ENCODE measurements around the gene FCHSD1.

FCHSD1 gene

DNA sequence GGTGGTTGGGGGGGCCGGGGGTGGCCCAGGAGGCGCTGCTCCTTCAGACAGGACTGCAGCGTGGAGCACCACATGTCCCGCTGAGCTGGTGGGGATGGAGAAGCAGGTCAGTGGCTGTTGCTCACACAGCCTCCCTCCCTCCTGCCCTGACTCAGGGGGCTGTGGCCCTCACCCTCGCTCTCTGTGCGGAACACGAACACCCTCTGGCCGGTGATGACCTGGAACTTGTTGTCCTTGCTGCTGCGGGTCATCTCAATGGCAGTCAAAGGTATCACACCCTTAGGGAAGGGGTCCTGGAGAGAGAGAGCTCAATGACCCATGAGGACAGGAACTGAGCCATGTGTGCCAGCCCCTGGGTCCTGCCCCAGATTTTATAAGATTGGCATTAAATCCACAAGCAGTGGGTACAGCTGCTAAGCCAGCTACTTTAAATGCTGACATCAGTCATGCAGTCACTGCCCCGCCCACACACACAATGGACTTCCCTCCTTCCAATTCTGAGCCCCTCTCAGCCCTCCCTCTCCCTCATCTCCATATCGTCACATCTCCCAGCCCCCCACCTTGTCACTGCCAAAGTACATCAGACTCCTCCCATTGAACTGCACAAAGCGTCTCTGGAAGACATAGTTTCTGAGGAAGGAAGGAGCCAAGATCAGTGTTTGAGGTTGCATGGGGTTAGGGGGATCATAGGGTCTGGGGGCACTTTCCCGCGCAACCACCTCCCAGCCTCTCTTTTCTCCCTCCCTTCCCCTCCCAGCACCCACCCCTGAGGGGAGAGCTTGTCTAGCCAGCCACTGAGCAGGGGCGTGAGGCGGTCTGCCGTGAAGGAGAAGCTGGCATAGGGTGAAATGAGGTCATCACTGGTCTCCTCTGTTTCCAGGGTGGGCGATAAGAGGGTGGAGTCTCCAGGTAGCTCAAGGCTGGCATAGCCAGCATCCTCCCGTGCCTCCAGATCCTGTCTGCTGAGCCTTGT is 21.9 kb upstream of the FCHSD1 start:
- DNase-seq (ENCODE audit: low read depth): no peak
- H3K4me3 ChIP-seq (ENCODE audit: low read length): no peak overlapping the region
- TF ChIP-seq, protein P1, sequence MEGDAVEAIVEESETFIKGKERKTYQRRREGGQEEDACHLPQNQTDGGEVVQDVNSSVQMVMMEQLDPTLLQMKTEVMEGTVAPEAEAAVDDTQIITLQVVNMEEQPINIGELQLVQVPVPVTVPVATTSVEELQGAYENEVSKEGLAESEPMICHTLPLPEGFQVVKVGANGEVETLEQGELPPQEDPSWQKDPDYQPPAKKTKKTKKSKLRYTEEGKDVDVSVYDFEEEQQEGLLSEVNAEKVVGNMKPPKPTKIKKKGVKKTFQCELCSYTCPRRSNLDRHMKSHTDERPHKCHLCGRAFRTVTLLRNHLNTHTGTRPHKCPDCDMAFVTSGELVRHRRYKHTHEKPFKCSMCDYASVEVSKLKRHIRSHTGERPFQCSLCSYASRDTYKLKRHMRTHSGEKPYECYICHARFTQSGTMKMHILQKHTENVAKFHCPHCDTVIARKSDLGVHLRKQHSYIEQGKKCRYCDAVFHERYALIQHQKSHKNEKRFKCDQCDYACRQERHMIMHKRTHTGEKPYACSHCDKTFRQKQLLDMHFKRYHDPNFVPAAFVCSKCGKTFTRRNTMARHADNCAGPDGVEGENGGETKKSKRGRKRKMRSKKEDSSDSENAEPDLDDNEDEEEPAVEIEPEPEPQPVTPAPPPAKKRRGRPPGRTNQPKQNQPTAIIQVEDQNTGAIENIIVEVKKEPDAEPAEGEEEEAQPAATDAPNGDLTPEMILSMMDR (conservative IDR thresholded peaks at IDR 0.05; ENCODE audit: low read depth, low read length): no peak

DNA sequence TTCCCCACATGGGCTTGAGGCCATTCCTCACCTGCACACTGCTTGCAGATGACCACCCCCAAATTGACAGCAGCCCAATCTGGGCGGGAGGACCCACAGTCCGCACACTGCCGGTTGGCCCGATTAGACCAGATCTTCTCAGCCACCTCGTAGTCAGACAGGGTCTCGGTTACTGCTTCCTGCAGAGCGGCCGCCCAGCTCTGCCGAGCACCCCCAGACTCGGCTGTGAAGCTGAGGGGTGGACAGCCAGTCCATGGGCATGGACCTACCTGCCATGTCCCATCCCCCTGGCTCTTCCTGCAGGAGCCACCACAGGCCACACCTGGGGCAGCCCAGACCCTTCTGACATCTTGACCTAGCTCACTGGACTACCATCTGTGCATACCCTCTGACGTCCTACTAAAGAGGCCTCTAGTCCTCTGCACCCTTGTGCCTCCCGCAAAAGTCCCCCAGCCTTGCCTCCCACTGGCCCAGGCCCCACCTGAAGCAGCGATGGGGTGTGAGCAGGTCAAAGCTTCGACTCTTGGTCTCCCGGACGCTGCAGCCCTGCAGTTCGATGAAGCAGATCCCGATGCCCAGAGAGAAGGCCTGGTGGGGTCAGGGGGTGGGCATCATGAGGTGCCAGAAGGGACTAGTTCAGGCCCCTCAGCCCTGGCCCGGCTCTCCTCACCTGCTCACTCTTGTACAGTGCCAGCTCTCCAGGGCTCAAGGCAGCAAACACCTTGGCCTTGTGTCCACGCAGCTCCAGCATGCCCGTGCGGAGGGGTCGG is 21.0 kb upstream of the FCHSD1 start:
- TF ChIP-seq, protein P1 (conservative IDR thresholded peaks at IDR 0.05; ENCODE audit: low read depth, low read length): no peak
- no peak overlapping the region for H3K4me3 ChIP-seq (ENCODE audit: low read length)
- no peak for DNase-seq (ENCODE audit: low read depth)

DNA sequence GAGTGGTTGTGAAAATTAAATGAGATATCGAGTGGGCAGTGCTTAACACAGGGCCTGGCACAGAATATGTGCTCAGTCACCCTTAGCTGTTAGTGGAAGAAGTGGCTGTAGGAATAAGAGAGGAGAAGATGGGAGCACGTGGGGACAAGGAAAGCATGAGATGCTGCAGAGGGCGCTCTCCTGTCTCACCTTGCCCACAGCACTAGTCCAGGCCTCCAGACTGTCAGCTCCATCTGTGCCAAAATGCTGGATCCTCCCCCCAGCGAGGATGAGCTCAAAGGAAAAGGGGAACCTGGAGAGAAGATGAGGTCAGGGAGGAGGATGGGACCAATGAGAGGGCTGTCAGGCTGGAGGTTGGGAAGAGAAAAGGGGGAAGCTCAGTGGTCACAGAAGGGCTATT is 18.3 kb upstream of the FCHSD1 start:
- TF ChIP-seq, protein P1 (conservative IDR thresholded peaks at IDR 0.05; ENCODE audit: low read depth, low read length): peak; percentile 4
- no peak for DNase-seq (ENCODE audit: low read depth)
- H3K4me3 ChIP-seq (ENCODE audit: low read length): no peak overlapping the region

DNA sequence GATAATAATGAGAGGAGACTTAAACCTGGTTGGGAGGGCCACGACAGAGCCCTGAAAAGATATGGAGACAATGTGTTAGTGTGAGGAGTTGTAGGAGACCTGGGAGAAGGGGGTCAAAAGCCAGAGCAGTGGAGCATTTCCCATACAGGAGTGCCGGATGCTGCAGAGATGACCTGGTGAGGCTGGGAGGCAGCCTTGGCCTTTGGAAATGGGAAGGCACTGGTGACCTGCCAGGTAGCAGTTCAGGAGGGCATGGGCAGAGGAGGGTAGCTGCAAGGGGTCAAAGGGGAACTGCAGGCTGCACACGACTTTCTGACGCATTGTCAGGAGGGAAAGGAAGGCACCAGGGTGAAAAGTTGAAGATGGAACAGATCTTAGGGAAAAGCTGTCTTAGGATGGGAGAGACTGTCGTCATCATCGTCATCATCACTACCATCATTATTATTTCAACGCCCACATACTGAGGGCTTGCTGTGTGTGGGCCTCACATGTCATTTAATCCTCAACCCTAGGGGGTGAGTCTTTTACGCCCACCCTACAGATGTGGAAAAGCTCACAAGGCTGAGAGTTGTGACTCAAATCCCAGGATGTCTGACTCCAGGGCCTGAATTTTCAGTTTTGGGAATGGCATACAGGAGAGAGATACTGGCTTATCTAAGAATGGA is 17.5 kb upstream of the FCHSD1 start:
- TF ChIP-seq, protein P1 (conservative IDR thresholded peaks at IDR 0.05; ENCODE audit: low read depth, low read length): no peak
- H3K4me3 ChIP-seq (ENCODE audit: low read length): no peak overlapping the region
- DNase-seq (ENCODE audit: low read depth): no peak

DNA sequence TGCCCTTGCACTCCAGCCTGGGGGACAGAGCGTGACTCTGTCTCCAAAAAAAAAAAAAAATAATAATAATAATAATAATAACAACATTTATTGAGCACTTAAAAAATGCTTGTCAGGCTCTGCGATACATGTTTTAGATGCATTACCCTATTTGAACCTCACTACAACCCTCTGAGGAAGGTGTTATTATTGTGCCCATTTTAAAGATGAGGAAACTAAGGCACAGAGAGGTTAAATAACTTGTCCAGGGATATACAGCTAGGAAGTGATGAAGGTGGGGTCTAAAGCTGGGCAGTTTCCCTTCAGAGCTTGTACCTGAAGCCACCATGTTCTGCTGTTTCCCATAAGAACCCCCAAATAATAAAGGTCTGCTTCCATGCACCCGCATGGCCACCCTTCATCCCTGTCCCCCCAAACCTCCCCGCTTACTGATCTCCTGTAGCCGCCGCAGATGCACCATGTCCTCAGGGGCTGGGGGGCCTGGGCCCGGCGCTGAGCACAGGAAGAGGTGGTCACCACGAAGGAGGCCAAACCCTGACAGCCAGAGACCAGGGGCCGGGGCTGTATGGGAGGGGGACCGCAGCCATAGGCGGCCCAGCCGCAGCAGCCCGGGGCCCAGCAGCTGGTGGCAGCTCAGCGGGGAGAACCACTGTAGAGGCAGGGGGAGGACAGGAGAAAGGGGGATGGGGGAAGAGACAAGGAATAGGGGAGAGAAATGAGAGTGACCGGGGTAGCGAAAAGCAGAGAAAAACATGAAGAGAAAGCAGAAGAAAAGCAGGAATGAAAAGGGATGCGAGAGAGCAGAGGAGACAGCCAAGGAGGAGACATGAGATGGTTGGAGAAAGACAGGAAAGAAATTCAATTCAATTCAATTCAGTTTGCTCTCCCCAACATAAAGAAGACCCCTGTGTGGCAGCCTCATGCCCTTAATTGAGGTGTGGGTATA is 15.1 kb upstream of the FCHSD1 start:
- no peak overlapping the region for H3K4me3 ChIP-seq (ENCODE audit: low read length)
- TF ChIP-seq, protein P1 (conservative IDR thresholded peaks at IDR 0.05; ENCODE audit: low read depth, low read length): no peak
- DNase-seq (ENCODE audit: low read depth): no peak

All from retinal pigment epithelial cell (primary cell).